Measurements from ENCODE around the gene SORCS3.

The SORCS3 gene

GRCh38 chr10:104640339-104641186, 527 bp upstream of the SORCS3 start:
- no peaks in the 10 kb centered on the region for H3K36me3 ChIP-seq (replicated peaks; ENCODE audit: insufficient read depth, low read length)
- TF ChIP-seq EZH2phosphoT487 (IDR thresholded peaks at IDR 0.05; ENCODE audit: low read length) (no peak), EZH2 (optimal IDR thresholded peaks at IDR 0.05; ENCODE audit: low read depth, low read length) (no peak), CTCF (IDR thresholded peaks at IDR 0.05; ENCODE audit: low read length) (no peak)
- DNase-seq = no peak
- no peaks in the 10 kb centered on the region for H3K9me3 ChIP-seq (replicated peaks; ENCODE audit: insufficient read depth, low read length)
- H4K20me1 ChIP-seq (ENCODE audit: insufficient read depth, low read length) = no peaks in the 10 kb centered on the region
- peak overlapping the region; percentile 79; the same call in 1 of the 2 replicates for H3K4me2 ChIP-seq (ENCODE audit: low read depth, low read length)
- no peaks in the 10 kb centered on the region for H3K9me2 ChIP-seq (replicated peaks; ENCODE audit: insufficient read depth, low read length)
- no peaks in the 10 kb centered on the region for H3K4me1 ChIP-seq (ENCODE audit: low read length)
- H2AFZ ChIP-seq (ENCODE audit: low read length) = no peak overlapping the region
- no peaks in the 10 kb centered on the region for H3F3A ChIP-seq (ENCODE audit: insufficient read depth, low read length)
- peaks cover 16% of the 10 kb centered on the region for H3K27me3 ChIP-seq (replicated peaks; ENCODE audit: insufficient read depth, low read length)
- no peak overlapping the region for H3K9ac ChIP-seq (ENCODE audit: low read length)
- H3K4me3 ChIP-seq (ENCODE audit: low read length) = peak overlapping the region; percentile 40
- no peak overlapping the region for H3K27ac ChIP-seq (ENCODE audit: low read length)
- no peaks in the 10 kb centered on the region for H3K79me2 ChIP-seq (ENCODE audit: low read length)

- Histone ChIP-seq H3K4me2 (ENCODE audit: low read depth, low read length) (no peak overlapping the region), H3K4me1 (ENCODE audit: low read length) (no peaks in the 10 kb centered on the region), H3K9me2 (replicated peaks; ENCODE audit: insufficient read depth, low read length) (no peaks in the 10 kb centered on the region), H3K4me3 (ENCODE audit: low read length) (no peak overlapping the region), H3K36me3 (replicated peaks; ENCODE audit: insufficient read depth, low read length) (no peaks in the 10 kb centered on the region), H2AFZ (ENCODE audit: low read length) (no peak overlapping the region), H3K9me3 (replicated peaks; ENCODE audit: insufficient read depth, low read length) (no peaks in the 10 kb centered on the region), H3K27me3 (replicated peaks; ENCODE audit: insufficient read depth, low read length) (peaks cover 16% of the 10 kb centered on the region), H3K9ac (ENCODE audit: low read length) (no peak overlapping the region), H3K27ac (ENCODE audit: low read length) (no peak overlapping the region), H4K20me1 (ENCODE audit: insufficient read depth, low read length) (no peaks in the 10 kb centered on the region), H3K79me2 (ENCODE audit: low read length) (no peaks in the 10 kb centered on the region), H3F3A (ENCODE audit: insufficient read depth, low read length) (no peaks in the 10 kb centered on the region)
- TF ChIP-seq EZH2phosphoT487 (IDR thresholded peaks at IDR 0.05; ENCODE audit: low read length) (no peak), CTCF (IDR thresholded peaks at IDR 0.05; ENCODE audit: low read length) (no peak), EZH2 (optimal IDR thresholded peaks at IDR 0.05; ENCODE audit: low read depth, low read length) (no peak)
- DNase-seq = no peak
Observed at GRCh38 chr10:104641937-104642657, 1.0 kb downstream of the SORCS3 start.

DNA sequence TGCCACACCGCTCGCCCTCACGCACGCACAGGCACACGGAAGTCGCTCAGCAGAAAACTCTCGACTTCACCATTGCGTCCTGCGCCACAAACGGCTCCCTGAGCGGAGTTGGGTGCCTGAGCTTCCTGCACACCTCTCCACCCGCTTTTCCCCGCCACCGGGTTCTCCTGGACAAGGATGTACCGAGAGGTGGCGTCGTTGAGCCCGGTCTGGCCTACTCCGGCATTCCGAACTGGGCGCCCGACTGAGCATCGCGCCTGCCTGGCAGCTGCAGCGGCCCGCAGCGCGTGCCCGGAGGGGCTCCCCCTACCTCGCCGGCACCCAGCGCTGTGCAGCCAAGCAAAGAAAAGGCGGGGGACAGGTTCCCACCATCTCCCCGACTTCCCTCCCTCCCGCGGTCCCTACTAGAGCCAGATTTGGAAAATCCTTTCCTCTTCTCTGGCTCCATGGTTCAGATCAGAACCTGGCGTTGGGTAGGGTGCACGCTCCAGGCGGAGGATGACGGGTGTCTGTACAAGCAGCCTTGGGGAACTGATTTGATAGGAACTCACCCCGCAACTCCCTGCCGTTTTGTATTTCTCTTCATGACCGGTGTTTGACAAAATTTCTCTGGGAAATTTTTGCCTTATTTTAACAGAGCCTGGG, 1.7 kb downstream of the SORCS3 start:
- Histone ChIP-seq H3K9me2 (replicated peaks; ENCODE audit: insufficient read depth, low read length) (no peaks in the 10 kb centered on the region), H3F3A (ENCODE audit: insufficient read depth, low read length) (no peaks in the 10 kb centered on the region), H3K36me3 (replicated peaks; ENCODE audit: insufficient read depth, low read length) (no peaks in the 10 kb centered on the region), H3K79me2 (ENCODE audit: low read length) (no peaks in the 10 kb centered on the region), H3K27me3 (replicated peaks; ENCODE audit: insufficient read depth, low read length) (peaks cover 16% of the 10 kb centered on the region), H3K9ac (ENCODE audit: low read length) (no peak overlapping the region), H3K4me2 (ENCODE audit: low read depth, low read length) (no peak overlapping the region), H3K27ac (ENCODE audit: low read length) (no peak overlapping the region), H3K4me3 (ENCODE audit: low read length) (no peak overlapping the region), H3K4me1 (ENCODE audit: low read length) (no peaks in the 10 kb centered on the region), H2AFZ (ENCODE audit: low read length) (no peak overlapping the region), H4K20me1 (ENCODE audit: insufficient read depth, low read length) (no peaks in the 10 kb centered on the region), H3K9me3 (replicated peaks; ENCODE audit: insufficient read depth, low read length) (no peaks in the 10 kb centered on the region)
- TF ChIP-seq EZH2 (optimal IDR thresholded peaks at IDR 0.05; ENCODE audit: low read depth, low read length) (no peak), CTCF (IDR thresholded peaks at IDR 0.05; ENCODE audit: low read length) (no peak), EZH2phosphoT487 (IDR thresholded peaks at IDR 0.05; ENCODE audit: low read length) (no peak)
- no peak for DNase-seq

Measured in MM.1S (cell line).